GM19025 (cell line): ENCODE data around the gene RASSF6.
A peak's percentile ranks its signal among the peaks of the same experiment; 100 is the strongest.
"Not testable (repeated sequence)": the region's sequence is repeated elsewhere in the genome, so short reads cannot be mapped to it uniquely, and the experiment has no call there.

Experiments
- ATAC-seq: cut with Tn5 transposase; IDR thresholded peaks from one replicate; pipeline ENCODE4 v1.9.1; 2021; ENCODE audit warnings: mild to moderate bottlenecking, low read depth, moderate library complexity; ENCODE audit not compliant: unreplicated experiment

RASSF6 gene, protein sequence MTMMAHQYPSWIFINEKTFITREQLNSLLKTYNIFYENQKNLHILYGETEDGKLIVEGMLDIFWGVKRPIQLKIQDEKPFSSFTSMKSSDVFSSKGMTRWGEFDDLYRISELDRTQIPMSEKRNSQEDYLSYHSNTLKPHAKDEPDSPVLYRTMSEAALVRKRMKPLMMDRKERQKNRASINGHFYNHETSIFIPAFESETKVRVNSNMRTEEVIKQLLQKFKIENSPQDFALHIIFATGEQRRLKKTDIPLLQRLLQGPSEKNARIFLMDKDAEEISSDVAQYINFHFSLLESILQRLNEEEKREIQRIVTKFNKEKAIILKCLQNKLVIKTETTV

DNA sequence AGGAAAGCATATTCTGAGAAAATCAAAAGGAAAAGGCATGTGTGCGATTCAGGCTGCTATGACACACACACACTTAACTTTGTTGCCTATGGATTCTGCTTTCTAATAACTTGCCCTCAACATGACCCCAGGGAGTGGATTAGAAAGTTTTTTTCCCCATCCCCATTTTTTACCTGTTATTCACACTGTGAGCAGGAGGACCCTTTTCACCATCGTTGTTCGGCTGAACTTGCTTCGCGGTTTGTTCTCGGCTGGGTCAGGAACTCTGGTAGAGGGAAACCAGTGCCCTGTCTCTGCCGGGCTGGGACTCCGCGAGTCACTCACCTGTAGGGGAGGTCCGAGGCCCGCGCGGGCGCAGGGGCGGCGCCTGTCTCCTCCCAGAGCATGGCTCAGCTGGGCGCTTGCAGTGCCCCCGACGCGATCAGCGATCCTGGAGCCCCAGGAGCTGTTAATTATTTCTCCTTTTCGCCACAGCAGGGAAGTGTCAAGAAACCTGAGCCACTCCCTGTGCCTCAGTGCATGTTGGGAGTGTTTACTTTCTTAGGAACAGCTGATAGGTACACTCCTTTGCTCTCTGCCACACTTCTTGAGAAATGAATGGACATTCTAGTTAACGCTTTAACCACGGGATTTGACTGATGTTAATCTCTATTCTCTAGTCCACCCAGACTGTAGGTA lies at the start of gene RASSF6:
Gene RASSF6, minus strand, starts transcription at position 322 of the 678 bp plus-strand sequence. CDS start 8,641 bp downstream, outside the sequence.
- peak; percentile 93 for ATAC-seq

GRCh38 chr4:73669410-73670183 lies 49.4 kb upstream of the RASSF6 start:
- no peak for ATAC-seq

DNA sequence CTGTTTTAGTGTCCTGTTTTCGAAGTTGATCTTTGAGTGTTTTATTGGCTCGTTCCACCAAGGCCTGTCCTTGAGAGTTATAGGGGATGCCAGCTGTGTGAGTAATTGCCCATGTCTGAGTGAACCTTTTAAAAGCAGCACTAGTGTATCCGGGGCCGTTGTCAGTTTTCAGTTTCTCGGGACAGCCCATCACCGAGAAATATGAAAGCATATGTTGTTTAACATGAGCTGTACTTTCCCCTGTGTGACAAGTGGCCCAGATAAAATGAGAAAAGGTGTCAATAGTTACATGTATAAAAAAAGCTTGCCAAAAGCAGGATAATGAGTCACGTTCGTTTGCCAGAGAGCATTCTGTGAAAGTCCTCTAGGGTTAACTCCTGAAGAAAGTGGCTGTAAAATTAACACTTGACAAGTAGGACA lies 48.6 kb upstream of the RASSF6 start:
- peak; percentile 78 for ATAC-seq

DNA sequence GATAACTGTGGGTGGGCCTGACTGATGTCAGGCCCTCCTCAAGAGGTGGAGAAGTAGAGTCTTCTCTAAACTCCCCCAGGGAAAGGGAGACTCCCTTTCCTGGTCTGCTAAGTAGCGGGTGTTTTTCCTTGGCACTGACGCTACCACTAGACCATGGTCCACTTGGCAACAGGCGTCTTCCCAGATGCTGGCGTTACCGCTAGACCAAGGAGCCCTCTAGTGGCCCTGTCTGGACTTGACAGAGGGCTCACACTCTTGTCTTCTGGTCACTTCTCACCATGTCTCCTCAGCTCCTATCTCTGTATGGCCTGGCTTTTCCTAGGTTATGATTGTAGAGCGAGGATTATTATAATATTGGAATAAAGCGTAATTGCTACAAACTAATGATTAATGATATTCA lies 45.7 kb upstream of the RASSF6 start:
- ATAC-seq = not testable (repeated sequence)

- ATAC-seq = no peak
Observed at GRCh38 chr4:73664470-73664869, 44.2 kb upstream of the RASSF6 start.

- no peak for ATAC-seq
Observed at GRCh38 chr4:73663576-73663975, 43.3 kb upstream of the RASSF6 start.

DNA sequence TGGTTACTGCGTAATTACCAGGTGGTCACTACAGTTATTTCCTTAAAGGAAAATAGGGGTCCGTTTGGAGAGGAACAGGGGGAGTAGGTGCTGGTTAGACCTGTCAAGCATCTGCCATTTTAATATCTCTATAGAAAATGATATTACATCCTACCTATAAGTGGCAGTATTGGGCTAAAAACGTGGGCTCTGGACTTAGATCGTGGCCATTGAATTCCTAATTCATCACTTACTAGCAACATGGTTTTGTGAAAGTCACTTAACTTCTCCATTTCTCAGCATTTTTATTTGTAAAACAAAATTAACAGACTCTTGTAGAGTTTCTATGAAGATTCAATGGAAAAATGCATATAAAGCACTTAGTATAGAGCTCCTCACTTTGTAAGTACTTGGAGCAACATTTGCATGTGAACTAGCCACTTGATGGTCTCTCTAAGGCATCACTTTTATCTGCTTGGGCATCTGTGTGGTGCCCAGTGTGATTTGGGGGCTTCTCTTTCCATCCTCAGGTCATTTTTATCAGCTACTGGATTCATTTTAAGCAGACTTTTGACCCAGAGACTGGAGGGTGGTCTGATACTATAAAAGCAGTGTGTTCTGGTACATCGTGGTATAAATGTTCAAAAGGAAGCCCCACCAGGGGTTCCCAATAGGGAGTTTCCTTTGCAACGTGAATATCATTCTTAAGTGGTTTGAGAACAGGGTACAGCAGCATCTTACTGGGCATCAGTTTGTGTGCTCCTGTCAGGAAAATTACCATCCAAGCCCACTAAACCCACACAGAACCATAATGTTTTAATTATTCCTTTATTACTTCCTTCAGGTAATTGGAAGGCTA lies 42.7 kb upstream of the RASSF6 start:
- ATAC-seq = peak; percentile 60

DNA sequence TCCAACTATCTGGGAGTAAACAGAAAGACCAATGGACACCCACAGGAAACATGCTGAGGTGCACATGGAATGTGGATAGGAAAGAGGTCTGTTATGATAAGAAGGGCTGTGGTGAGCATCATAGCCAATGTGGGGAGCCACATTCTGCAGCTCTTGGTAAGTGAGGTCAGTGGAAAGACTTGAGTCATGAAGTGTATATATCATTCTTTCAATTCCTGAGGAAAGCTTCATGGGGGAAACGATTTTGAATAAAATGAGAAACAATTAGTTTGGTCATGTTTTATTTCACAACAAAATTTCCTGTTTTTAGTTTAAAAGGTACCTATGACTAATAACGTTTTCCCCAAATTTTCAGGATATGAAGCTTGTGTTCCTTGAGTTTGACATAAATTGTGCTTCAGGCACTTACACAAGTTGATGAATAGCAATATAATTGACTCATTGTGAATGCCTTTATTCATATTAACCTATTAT lies 41.4 kb upstream of the RASSF6 start:
- ATAC-seq = no peak

GRCh38 chr4:73660808-73661207 lies 40.6 kb upstream of the RASSF6 start:
- ATAC-seq = no peak

GRCh38 chr4:73653695-73654106 lies 33.5 kb upstream of the RASSF6 start:
- peak; percentile 48 for ATAC-seq

GRCh38 chr4:73650250-73650649 lies 30.0 kb upstream of the RASSF6 start:
- ATAC-seq = no peak

GRCh38 chr4:73648478-73648877 lies 28.2 kb upstream of the RASSF6 start:
- ATAC-seq = no peak

DNA sequence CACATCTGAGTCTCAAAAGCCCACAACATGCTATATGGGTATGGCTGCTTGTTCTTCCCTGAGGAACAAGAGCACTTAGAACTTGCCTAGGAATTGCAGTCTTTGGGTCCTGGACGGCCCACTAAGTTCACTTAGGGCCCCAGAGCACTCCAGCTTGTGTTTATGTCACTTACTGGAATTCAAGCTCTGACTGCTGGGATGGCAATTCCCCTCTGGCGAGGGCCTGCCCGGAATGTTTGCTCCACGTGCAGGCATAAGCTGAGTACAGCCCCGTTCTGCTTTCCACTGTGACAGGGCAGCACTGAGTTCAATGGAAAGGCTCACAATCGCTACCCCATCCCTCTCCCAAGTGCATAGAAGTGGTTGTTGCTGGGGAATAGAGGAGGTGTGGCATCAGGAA lies 25.9 kb upstream of the RASSF6 start:
- ATAC-seq = no peak

DNA sequence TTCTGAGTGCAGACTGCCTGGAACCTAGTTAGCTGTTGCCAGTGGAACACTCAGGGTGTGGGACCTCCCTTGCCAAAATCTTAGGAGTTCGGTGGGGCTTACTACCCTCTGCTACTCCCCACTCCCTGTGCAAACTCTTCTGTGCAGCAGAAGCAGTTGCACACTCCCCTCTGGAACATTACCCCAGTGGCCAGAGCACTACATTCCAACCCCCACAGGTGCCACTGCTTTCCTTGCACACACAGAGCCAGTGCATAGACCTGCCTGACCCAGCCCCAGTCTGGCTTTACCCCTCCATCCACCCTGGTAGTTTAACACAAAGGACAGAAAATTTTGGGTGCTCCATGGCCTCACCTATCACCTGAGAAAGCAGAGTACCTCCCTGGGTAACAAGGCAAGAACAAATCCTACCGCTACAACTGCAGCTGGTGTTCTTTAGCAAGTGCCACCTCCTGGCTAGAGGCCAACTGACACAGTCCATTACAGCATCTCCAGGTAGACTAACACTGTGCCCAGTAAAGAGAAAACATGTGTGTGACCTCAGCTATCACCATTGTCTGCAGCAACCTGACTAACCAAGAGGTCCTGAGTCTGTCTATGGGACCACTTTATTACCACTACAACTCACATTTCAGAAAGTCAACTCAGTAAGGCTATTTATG lies 11.5 kb upstream of the RASSF6 start:
- no peak for ATAC-seq

- not testable (repeated sequence) for ATAC-seq
Observed at GRCh38 chr4:73628834-73629233, 8.6 kb upstream of the RASSF6 start.

- no peak for ATAC-seq
Observed at GRCh38 chr4:73621357-73621756, 1.1 kb upstream of the RASSF6 start.

GRCh38 chr4:73619346-73619745 lies 890 bp downstream of the RASSF6 start:
- no peak for ATAC-seq

DNA sequence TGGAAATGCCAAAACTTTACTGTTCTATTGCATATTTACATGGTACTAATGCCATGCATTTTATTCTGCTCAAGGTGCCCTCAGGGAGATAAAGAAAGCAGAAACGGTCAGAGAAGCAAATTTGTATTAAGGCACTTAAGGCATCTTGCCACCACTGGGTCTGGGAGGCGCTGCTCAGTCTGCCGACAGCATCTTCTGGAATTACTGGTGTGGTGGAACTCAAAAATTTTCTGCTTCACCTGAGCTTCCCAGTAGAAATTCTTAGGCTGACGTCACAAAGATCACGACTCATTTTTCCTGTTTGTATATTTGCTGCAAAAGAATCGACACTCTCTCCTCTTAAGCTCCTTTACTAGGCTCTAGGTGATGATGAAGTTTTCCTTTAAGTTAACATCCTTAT lies 3.0 kb downstream of the RASSF6 start:
- ATAC-seq = no peak

- no peak for ATAC-seq
Observed at GRCh38 chr4:73615613-73616012, 4.6 kb downstream of the RASSF6 start.
